ENCODE results near the gene FANCD2.
"Not testable (repeated sequence)": the region's sequence is repeated elsewhere in the genome, so short reads cannot be mapped to it uniquely, and the experiment has no call there.

Gene FANCD2

DNA sequence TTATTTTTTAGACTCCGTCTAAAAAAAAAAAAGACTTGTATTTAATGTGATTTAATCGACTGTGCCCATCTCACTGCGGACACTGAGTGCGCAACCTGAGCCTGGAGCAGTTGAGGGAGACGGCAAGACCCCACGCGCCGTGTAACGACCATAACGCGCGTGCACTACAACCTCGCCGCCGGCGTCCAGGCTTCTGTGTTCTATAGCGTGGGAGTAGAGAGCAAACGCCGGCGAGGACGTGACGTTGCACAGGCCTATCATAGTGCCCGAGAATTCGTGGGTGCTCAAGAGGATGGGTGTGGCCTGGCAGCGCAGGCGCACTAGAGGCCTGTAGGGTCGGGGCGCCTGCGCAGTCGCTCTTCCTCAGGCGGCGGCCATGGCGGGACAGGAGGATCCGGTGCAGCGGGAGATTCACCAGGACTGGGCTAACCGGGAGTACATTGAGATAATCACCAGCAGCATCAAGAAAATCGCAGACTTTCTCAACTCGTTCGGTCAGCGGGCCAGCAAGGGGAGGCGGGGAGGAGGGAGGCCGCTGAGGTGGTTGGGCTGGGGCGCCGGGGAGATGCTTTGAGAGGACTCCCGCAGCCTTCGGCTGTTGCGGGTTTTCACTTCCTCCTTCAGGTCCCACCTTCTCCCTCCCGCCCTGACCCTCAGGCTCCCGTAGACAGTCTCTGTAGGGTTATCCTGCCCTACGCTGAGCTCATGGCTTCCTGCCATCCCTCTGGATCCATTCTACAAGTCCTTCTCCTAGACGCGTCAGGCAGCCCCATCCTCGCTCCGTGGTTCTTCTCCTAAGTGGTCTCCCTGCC is 89.3 kb downstream of the FANCD2 start, which contains the start of gene BRK1:
TSS of gene BRK1 (plus strand) at position 350 of the 812 bp plus-strand sequence. CDS start at position 377, 27 bp downstream.
- peak; percentile 78 for DNase-seq

DNA sequence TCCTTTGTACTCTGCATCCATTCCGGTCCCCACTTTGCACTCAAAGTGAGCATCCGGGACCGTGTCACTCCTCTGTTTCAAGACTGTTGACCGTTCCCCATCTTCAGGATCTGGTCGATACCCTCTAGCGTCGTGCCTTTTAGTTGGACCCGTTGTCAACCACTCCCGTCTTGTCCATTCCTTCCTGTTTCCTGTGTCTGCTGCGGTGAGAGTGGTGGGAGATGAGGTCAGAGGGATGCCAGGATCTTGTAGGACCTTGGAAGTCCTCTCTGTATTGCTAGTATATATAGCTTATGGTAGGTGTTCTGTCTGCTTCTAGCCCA is 89.9 kb downstream of the FANCD2 start:
- no peak for DNase-seq

DNA sequence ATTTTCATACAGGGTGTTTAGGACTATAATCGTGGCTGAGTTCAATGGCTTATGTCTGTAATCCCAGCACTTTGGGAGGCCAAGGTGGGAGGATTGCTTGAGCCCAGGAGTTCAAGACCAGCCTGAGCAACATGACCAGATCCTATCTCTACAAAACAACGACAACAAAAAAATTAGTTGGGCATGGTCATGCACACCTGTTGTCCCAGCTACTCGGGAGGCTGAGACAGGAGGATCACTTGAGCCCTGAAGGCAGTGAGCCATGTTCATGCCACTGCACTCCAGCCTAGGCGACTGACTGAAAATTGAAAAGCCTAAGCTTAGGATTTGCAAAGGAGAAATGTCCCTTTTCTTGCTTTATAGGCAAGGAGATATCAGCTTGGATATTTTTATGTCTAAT is 90.7 kb downstream of the FANCD2 start:
- no peak for DNase-seq

DNA sequence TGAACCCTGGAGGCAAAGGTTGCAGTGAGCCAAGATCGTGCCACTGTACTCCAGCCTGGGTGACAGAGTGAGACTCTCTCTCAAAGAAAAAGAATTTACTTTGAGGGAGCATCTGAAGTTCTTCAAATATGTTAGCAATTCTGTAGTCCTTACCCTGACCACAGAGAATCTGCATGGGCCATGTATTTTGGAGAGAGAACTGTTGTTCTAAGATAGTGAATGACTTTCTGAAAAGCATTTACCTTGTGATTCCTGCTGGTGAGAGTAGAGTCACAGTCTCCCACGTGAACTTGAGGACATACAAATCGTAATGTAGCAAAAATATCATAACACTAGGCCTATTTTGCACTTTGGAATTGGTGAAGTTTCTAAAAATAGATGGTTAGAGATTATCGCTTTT is 93.1 kb downstream of the FANCD2 start:
- no peak for DNase-seq

DNA sequence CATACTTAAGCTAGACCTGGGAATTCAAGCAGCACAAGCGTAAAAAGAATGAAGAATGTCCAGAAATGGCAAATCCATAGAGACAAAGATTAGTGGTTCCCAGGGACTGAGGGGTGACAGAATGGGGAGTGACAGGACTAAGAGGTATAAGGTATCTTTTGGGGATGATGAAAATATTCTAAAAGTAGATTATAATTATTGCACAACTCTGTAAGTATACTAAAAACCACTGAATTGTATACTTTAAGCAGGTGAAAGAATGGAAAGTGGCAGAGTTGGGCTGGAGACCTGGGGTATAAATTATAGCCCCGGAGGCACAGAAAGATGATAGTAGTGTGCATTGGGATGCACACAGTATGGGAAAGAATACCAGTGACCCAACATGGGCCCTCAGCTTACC is 94.8 kb downstream of the FANCD2 start:
- no peak for DNase-seq

DNA sequence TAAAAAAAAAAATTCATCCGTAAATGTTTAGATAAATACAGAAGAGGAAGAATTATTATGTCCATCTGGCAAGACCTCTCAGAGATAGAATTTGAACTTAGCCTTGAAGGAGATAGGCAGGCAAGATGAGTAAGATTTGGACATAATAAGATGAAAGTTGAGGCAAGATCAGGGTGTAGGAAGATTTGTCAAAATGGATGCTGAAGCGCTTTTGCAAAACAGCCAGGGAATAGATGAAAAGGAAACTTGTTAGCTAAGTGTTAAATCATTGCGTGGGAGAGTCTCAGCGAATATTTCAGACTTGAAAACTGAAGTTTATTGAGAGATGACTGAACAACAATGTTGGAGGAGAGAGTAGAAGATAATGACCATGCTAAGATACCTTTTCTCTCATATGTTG is 96.5 kb downstream of the FANCD2 start:
- no peak for DNase-seq

DNA sequence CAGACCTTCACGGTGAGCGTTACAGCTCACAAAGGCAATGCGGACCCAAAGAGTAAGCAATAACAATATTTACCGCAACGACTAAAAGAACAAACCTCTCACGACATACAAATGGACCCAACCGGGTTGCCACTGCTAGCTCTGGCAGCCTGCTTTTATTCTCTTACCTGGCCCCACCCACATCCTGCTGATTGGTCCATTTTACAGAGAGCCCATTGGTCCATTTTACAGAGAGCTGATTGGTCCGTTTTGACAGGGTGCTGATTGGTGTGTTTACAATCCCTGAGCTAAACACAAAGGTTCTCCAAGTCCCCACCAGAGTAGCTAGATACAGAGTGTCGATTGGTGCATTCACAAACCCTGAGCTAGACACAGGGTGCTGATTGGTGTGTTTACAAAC is 109.6 kb downstream of the FANCD2 start:
- DNase-seq = not testable (repeated sequence)

DNA sequence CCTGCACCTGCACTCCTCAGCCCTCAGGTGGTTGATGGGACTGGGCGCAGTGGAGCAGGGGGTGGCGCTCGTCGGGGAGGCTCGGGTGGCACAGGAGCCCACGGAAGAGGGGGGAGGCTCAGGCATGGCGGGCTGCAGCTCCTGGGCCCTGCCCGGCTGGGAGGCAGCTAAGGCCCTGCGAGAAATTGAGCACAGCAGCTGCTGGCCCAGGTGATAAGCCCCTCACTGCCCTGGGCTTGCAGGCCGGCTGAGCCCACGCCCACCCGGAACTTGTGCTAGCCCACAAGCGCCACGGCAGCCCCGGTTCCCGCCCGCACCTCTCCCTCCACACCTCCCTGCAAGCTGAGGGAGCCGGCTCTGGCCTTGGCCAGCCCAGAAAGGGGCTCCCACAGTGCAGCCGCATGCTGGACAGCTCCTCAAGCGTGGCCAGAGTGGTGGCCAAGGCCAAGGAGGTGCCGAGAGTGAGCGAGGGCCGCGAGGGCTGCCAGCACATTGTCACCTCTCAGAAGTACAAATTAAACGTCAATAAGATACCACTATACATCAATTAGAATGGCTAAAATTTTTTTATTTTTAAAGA is 110.3 kb downstream of the FANCD2 start:
- no peak for DNase-seq

DNA sequence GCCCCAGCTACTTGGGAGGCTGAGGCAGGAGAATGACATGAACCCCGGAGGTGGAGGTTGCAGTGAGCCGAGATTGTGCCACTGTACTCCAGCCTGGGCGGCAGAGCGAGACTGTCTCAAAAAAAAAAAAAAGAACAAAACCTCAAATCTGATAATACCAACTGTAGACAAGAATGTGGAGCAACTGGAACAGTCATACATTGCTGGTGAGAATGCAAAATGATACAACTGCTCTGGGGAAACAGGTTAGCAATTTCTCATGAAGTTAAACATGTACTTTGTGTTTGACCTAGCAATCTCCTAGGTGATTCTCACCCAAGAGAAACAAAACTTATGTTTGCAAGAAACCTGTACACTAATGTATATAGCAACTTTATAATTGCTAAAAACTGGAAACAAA is 110.9 kb downstream of the FANCD2 start:
- DNase-seq = no peak

DNA sequence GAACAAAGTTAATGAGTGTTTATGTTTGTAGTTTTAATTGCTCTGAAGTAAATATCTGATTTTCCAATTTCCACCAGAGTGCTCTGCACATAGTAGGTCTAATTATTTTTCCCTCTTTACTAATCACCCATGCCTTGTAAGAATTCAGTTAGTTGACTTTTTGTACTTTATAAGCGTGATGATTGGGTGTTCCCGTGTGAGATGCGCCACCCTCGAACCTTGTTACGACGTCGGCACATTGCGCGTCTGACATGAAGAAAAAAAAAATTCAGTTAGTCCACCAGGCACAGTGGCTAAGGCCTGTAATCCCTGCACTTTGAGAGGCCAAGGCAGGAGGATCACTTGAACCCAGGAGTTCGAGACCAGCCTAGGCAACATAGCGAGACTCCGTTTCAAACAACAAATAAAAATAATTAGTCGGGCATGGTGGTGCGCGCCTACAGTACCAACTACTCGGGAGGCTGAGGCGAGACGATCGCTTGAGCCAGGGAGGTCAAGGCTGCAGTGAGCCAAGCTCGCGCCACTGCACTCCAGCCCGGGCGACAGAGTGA is 114.8 kb downstream of the FANCD2 start:
- no peak for DNase-seq

DNA sequence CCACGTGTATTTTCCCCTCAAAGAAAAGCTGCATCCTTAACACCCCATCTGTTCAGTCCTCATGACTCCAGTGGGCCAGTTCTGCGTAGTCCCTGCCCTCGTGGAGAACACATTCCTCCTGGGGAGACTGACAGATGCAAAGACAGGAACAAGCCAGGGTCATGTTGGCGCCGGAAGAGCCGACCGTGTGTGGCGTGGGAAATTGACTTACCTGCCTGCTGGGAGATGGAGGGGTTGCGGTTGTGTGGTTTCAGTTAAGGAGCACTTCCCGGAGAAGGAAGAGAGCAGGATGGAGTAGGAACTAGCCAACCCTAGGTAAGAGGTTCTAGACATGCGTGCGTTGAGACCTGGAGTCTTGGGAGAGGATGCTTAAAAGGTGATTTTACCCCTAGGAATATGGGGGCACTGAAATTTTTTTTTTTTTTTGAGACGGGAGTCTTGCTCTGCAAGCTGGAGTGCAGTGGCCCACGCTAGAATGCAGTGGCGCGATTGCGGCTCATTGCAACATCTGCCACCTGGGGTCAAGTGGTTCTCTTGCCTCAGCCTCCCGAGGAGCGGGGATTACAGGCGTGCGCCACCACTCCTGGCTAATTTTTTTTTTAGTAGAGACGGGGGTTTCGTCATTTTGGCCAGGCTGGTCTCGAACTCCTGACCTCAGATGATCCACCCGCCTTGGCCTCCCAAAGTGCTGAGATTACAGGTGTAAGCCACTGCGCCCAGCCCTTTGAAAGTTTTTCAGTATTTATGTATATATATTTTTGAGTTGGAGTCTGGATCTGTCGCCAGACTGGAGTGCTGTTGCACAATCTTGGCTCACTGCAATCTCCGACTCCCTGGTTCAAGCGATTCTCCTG is 116.7 kb downstream of the FANCD2 start:
- DNase-seq = no peak

DNA sequence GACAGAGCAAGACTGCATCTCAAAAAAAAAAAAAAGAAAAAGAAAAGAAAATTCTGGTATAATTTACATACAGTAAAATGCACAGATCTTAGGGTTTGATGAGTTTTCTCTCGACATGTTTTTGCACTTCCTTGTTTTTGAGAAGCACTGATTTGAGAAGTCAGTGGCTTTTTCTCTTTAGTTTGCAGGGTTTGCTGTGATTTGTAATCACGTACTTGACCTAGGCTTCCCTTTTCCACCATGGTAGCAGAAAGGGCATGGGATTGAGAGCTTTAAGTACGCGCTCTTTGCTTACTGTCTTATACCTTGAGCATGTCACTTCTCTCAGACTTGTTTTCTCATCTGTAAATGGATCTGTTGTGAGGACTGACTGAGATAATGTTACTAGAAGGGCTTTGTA is 119.4 kb downstream of the FANCD2 start:
- DNase-seq = no peak

DNA sequence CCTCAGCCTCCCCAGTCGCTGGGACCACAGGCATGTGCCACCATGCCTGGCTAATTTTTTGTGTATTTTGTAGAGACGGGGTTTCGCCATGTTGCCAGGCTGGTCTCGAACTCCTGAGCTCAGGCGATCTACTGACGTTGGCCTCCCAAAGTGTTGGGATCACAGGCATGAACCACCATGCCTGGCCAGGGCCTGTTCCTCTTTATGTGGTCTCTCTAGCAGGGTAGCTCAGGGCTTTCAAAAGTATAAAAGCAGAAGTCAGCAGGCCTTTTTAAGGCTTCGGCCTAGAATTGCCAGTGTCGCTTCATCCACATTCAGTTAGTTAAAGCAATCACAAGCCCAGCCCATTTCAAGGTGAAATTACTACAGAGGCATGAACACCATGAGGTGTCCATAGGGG is 123.0 kb downstream of the FANCD2 start:
- no peak for DNase-seq

DNA sequence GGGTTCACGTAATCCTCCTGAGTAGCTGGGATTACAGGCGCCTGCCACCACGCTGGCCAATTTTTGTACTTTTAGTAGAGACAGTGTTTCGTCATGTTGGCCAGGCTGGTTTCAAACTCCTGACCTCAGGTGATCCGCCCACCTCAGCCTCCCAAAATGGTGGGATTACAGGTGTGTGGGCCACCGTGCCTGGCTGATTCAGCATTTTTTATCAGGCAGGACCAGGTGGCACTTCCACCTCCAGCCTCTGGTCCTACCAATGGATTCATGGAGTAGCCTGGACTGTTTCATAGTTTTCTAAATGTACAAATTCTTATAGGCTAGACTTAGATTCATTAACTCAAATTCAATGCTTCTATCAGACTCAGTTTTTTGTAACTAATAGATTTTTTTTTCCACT is 124.8 kb downstream of the FANCD2 start:
- DNase-seq = no peak

Data from NCI-H748 treated with DMSO at 0.1 percent for 48 hours (cell line).